Testis (tissue), 3 donors: Measurements from ENCODE around the gene MAP2K5. TPM values are rescaled to one million over a fixed set of nuclear protein-coding genes. Genes with fewer than 3 reads are reported as not detected.

Experiments
- DNase-seq: peaks from one replicate; pipeline ENCODE4 v3.0.0-alpha.2; 2019
- H3K27ac ChIP-seq, 2 donors: fragments of 200-600 bp; sonication (generic); one replicate each; pipeline ENCODE4 v1.5.1; 2019
- H3K27me3 ChIP-seq: fragments of 200-600 bp; sonication (generic); one replicate; pipeline ENCODE4 v1.5.1; 2019
- H3K36me3 ChIP-seq: fragments of 200-600 bp; sonication (generic); one replicate; pipeline ENCODE4 v1.5.1; 2017; ENCODE audit warnings: low read depth; ENCODE audit errors: missing control alignments
- H3K4me1 ChIP-seq: fragments of 200-600 bp; sonication (generic); one replicate; pipeline ENCODE4 v1.5.1; 2019
- H3K4me3 ChIP-seq, 2 donors: fragments of 200-600 bp; sonication (generic); one replicate each; pipeline ENCODE4 v1.5.1; 2017 to 2019
- H3K9me3 ChIP-seq: fragments of 200-600 bp; sonication (generic); one replicate; pipeline ENCODE4 v1.5.1; 2017
- POLR2A ChIP-seq: fragments of 450-650 bp; IDR thresholded peaks from one replicate; pipeline ENCODE4 v1.6.1; 2017; ENCODE audit warnings: antibody characterized with exemption, mild to moderate bottlenecking, moderate library complexity
- WGBS, 2 donors: methylation state at CpG; one replicate each; pipeline ENCODE4 v1.1.5; 2018; 5-methylcytosine and 5-hydroxymethylcytosine counted together
- intact Hi-C: fragments of 100-400 bp; cut with DNase I; formaldehyde crosslinking; loops from one replicate; pipeline ENCODE4 v1.15.1; 2023; ENCODE audit warnings: low total_unique reads
- polyA plus RNA-seq: library from polyadenylated mRNA; stranded (reverse); fragments of 350-450 nt; fragmentation: Illumina TruSeq; extraction: RNeasy Lipid Tissue Mini Kit (QIAGEN cat#74804); gene quantifications from one replicate; pipeline ENCODE4 v1.2.3, GENCODE V29; 2014; ENCODE audit warnings: low read depth, low replicate concordance; ENCODE audit not compliant: insufficient read depth
- total RNA-seq, 2 donors: library from RNA; depleted of rRNA; stranded (reverse); fragments of >200 nt; gene quantifications; one replicate each; pipeline ENCODE4 v1.2.3, GENCODE V29; 2016
- TF ChIP-seq, protein P1 (sequence below), 3 experiments: fragments of 450-650 bp in 2 of 3; fragments of 200-600 bp in 1 of 3; sonication (generic) in 1 of 3; IDR thresholded peaks; one replicate each; pipeline ENCODE4 v1.5.1; 2016 to 2019; ENCODE audit warnings: antibody characterized with exemption in 3 of 3, mild to moderate bottlenecking in 2 of 3, moderate library complexity in 1 of 3

Gene MAP2K5
- total and polyA plus RNA-seq, 3 donors from 2014 or later = 28.0 to 34.3 (median 31.2) TPM

GRCh38 chr15:67805008-67805665, 262.6 kb downstream of the MAP2K5 start:
- H3K4me3 ChIP-seq = no peak overlapping the region
- intact Hi-C loops = no loop called here

GRCh38 chr15:67805666-67806516, 263.4 kb downstream of the MAP2K5 start:
- Histone ChIP-seq H3K36me3 (no peaks in the 10 kb centered on the region), H3K9me3 (no peaks in the 10 kb centered on the region), H3K27me3 (no peaks in the 10 kb centered on the region), H3K4me3 (no peak overlapping the region), H3K4me1 (peaks cover 7% of the 10 kb centered on the region), H3K27ac (no peak overlapping the region)
- TF ChIP-seq POLR2A = no peak
- TF ChIP-seq, protein P1, sequence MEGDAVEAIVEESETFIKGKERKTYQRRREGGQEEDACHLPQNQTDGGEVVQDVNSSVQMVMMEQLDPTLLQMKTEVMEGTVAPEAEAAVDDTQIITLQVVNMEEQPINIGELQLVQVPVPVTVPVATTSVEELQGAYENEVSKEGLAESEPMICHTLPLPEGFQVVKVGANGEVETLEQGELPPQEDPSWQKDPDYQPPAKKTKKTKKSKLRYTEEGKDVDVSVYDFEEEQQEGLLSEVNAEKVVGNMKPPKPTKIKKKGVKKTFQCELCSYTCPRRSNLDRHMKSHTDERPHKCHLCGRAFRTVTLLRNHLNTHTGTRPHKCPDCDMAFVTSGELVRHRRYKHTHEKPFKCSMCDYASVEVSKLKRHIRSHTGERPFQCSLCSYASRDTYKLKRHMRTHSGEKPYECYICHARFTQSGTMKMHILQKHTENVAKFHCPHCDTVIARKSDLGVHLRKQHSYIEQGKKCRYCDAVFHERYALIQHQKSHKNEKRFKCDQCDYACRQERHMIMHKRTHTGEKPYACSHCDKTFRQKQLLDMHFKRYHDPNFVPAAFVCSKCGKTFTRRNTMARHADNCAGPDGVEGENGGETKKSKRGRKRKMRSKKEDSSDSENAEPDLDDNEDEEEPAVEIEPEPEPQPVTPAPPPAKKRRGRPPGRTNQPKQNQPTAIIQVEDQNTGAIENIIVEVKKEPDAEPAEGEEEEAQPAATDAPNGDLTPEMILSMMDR (IDR thresholded peaks at IDR 0.05) = no peak
- no peak for DNase-seq
- intact Hi-C loops = no loop called here
- 91 to 92% methylated on average over 16 of the region's 16 CpGs for WGBS, 2 donors

More at GRCh38 chr15:67805008-67805665, 262.6 kb downstream of the MAP2K5 start:
- H3K27me3 ChIP-seq = no peaks in the 10 kb centered on the region
- TF ChIP-seq POLR2A = no peak
- TF ChIP-seq, protein P1 (IDR thresholded peaks at IDR 0.05) = no peak
- no peaks in the 10 kb centered on the region for H3K36me3 ChIP-seq
- DNase-seq = no peak
- no peak overlapping the region for H3K27ac ChIP-seq
- H3K9me3 ChIP-seq = no peaks in the 10 kb centered on the region
- 79 to 87% methylated on average over 14 to 17 of the region's 17 CpGs for WGBS, 2 donors
- peaks cover 7% of the 10 kb centered on the region for H3K4me1 ChIP-seq

- Histone ChIP-seq H3K4me1 (peaks cover 7% of the 10 kb centered on the region), H3K27ac (no peak overlapping the region), H3K27me3 (no peaks in the 10 kb centered on the region), H3K4me3 (no peak overlapping the region), H3K9me3 (no peaks in the 10 kb centered on the region), H3K36me3 (no peaks in the 10 kb centered on the region)
- no peak for DNase-seq
- 95 to 100% methylated on average over 4 to 18 of the region's 18 CpGs for WGBS, 2 donors
- TF ChIP-seq, protein P1 (IDR thresholded peaks at IDR 0.05) = no peak
- TF ChIP-seq POLR2A = no peak
- intact Hi-C loops = no loop called here
Measured at GRCh38 chr15:67806536-67806935, 264.0 kb downstream of the MAP2K5 start.

DNA sequence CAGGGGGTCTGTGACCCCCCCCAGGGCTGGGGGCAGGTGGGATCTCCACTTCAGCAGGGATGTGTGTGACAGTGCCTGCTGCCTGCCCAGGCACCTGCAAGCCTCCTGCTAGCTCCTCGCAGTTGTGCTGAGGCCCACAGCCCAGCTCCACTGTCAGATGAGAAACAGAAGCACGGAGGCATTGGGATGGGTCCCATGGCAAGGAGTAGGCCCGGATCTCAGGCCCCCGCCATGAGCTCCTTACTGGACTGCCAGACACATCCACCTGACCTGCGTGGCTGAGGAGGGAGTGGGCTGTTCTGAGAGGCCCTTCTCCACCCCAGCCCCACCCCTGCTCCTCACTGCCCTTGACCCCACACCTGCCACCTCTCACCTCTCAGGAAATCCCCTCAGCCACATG, 264.6 kb downstream of the MAP2K5 start:
- Histone ChIP-seq H3K27me3 (no peaks in the 10 kb centered on the region), H3K4me1 (peaks cover 7% of the 10 kb centered on the region), H3K27ac (no peak overlapping the region), H3K36me3 (no peaks in the 10 kb centered on the region), H3K4me3 (no peak overlapping the region), H3K9me3 (no peaks in the 10 kb centered on the region)
- intact Hi-C loops = no loop called here
- TF ChIP-seq POLR2A = no peak
- TF ChIP-seq, protein P1 (IDR thresholded peaks at IDR 0.05) = no peak
- no peak for DNase-seq
- 95% methylated on average over 5 of the region's 5 CpGs; no CpG with 5 or more reads in 1 of the 2 donors for WGBS, 2 donors
